Coronary artery (tissue), 2 donors: ENCODE results near the gene RBBP8NL.

ENCODE experiments used
- DNase-seq: peaks from one replicate; pipeline ENCODE4 v3.0.0-alpha.2; 2017; ENCODE audit warnings: low spot score
- H3K27ac ChIP-seq, 2 donors: fragments of 200-600 bp; sonication (generic); one replicate each; pipeline ENCODE4 v1.5.1; 2016 to 2019
- H3K4me3 ChIP-seq: fragments of 200-600 bp; sonication (generic); 2 replicates; pipeline ENCODE4 v1.5.1; 2016; ENCODE audit warnings: mild to moderate bottlenecking, moderate library complexity
- CTCF ChIP-seq: fragments of 200-600 bp; sonication (generic); IDR thresholded peaks from one replicate; pipeline ENCODE4 v1.5.1; 2019; ENCODE audit warnings: antibody characterized with exemption

Gene RBBP8NL

GRCh38 chr20:62408640-62409039, 18.7 kb downstream of the RBBP8NL start:
- Histone ChIP-seq H3K4me3 (no peak overlapping the region), H3K27ac (no peak overlapping the region)
- TF ChIP-seq CTCF = no peak
- DNase-seq = no peak

DNA sequence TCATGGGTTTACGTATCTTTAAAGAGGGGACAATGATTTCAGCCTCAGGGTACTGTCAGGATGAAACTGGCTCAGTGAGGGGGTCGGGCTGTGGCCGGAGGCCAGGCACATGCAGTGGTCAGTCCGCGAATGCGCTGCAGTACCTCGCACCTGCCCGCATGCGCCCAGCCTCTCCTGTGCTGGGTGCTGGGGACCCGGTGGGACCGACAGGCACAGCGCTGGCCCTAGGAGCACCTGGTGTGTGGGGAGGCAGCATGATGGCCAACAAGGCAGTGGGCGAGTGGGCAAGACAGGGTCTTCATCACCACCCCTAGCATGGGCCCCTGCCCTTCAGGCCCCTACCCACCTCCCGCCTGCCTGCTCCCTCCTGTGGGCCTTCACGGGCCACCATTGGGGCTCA, 19.3 kb downstream of the RBBP8NL start:
- Histone ChIP-seq H3K27ac (no peak overlapping the region), H3K4me3 (no peak overlapping the region)
- TF ChIP-seq CTCF = no peak
- no peak for DNase-seq

- no peak for TF ChIP-seq CTCF
- DNase-seq = peak; percentile 94
- H3K27ac ChIP-seq = peak within 1 kb of the TSS; percentile 43 to 83
- H3K4me3 ChIP-seq = peak within 1 kb of the TSS; percentile 92
These were observed 19.9 kb downstream of the RBBP8NL start, which contains the start of gene CABLES2 for GRCh38 chr20:62407221-62407992. CABLES2 (minus strand) TSS chr20:62407285; CDS start chr20:62407276, 9 bp downstream.

- no peak for TF ChIP-seq CTCF
- Histone ChIP-seq H3K27ac (peak overlapping the region; percentile 43 to 83), H3K4me3 (peak overlapping the region; percentile 92)
- DNase-seq = no peak
These were observed 20.6 kb downstream of the RBBP8NL start for GRCh38 chr20:62406635-62407176.

DNA sequence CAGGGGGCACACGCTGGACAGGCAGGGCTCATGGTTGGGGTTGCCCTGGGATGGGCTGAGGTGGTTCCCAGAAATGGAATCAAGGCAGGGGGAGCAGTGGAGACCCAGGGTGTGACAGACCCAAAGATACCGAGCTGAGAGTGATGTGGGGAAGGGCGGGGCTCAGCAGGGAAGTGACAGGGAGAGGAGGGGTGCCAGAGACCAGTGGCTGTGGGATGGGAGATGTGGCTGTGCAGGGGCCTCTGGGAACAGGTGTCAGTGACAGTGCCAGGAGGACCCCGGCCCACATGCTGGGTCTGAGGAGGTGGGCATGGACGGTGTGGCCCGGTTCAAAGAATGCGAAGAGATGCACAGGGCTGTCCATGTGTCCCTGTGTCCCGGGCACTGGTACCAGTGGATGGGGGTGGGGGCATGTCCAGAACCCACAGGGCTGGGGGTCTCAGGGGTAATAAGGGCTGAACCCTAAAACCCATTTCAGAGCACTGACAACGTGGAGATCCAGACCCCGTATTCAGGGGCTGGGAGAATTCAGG, 21.3 kb downstream of the RBBP8NL start:
- H3K27ac ChIP-seq = peak overlapping the region in 1 of 2 donors; percentile 43
- DNase-seq = no peak
- TF ChIP-seq CTCF = no peak

GRCh38 chr20:62405108-62405980, 22.0 kb downstream of the RBBP8NL start:
- DNase-seq = no peak
- TF ChIP-seq CTCF = peak; percentile 38
- Histone ChIP-seq H3K27ac (no peak overlapping the region), H3K4me3 (peak overlapping the region; percentile 92)

More for the DNA sequence above, 21.3 kb downstream of the RBBP8NL start:
- peak overlapping the region; percentile 92 for H3K4me3 ChIP-seq
